Measurements from ENCODE around the gene NCK1.
"Not testable (repeated sequence)": the region's sequence is repeated elsewhere in the genome, so short reads cannot be mapped to it uniquely, and the experiment has no call there.

The NCK1 gene

GRCh38 chr3:136959599-136959998 is 97.6 kb downstream of the NCK1 start:
- no peak overlapping the region for H3K4me3 ChIP-seq (ENCODE audit: low read length)
- H3K4me2 ChIP-seq (ENCODE audit: low read length): no peak overlapping the region

GRCh38 chr3:136960838-136961836 is 99.1 kb downstream of the NCK1 start:
- H3K4me1 ChIP-seq (ENCODE audit: control insufficient read depth, low read length): no peaks in the 10 kb centered on the region
- no peak overlapping the region for H3K4me2 ChIP-seq (ENCODE audit: low read length)
- no peaks in the 10 kb centered on the region for H3K79me2 ChIP-seq (ENCODE audit: control insufficient read depth, low read length)
- no peaks in the 10 kb centered on the region for H4K20me1 ChIP-seq (ENCODE audit: control insufficient read depth, insufficient read depth, low read depth, low read length)
- TF ChIP-seq EZH2phosphoT487 (IDR thresholded peaks at IDR 0.05; ENCODE audit: borderline replicate concordance, low read length) (no peak), CTCF (IDR thresholded peaks at IDR 0.05; ENCODE audit: low read depth, low read length, poor library complexity, severe bottlenecking) (no peak)
- peaks cover 3% of the 10 kb centered on the region; the same call in 1 of the 2 replicates for H3F3A ChIP-seq (ENCODE audit: control insufficient read depth, insufficient read depth)
- no peaks in the 10 kb centered on the region for H3K36me3 ChIP-seq (ENCODE audit: control insufficient read depth, low read length)
- no peak overlapping the region for H3K4me3 ChIP-seq (ENCODE audit: low read length)
- H3K27ac ChIP-seq (ENCODE audit: low read depth, low read length): no peak overlapping the region
- H3K27me3 ChIP-seq (ENCODE audit: control insufficient read depth, low read length): no peaks in the 10 kb centered on the region
- no peaks in the 10 kb centered on the region for H3K9me2 ChIP-seq (replicated peaks; ENCODE audit: control insufficient read depth, low read length)
- H3K9me3 ChIP-seq (ENCODE audit: control insufficient read depth, insufficient read depth, low read length): no peaks in the 10 kb centered on the region

More at GRCh38 chr3:136959599-136959998, 97.6 kb downstream of the NCK1 start:
- Histone ChIP-seq H3K27ac (ENCODE audit: low read depth, low read length) (no peak overlapping the region), H3K9me3 (ENCODE audit: control insufficient read depth, insufficient read depth, low read length) (no peaks in the 10 kb centered on the region), H3K4me1 (ENCODE audit: control insufficient read depth, low read length) (no peaks in the 10 kb centered on the region), H3K36me3 (ENCODE audit: control insufficient read depth, low read length) (no peaks in the 10 kb centered on the region), H3K27me3 (ENCODE audit: control insufficient read depth, low read length) (no peaks in the 10 kb centered on the region), H3K79me2 (ENCODE audit: control insufficient read depth, low read length) (no peaks in the 10 kb centered on the region), H4K20me1 (ENCODE audit: control insufficient read depth, insufficient read depth, low read depth, low read length) (no peaks in the 10 kb centered on the region), H3F3A (ENCODE audit: control insufficient read depth, insufficient read depth) (peaks cover 3% of the 10 kb centered on the region; the same call in 1 of the 2 replicates), H3K9me2 (replicated peaks; ENCODE audit: control insufficient read depth, low read length) (no peaks in the 10 kb centered on the region)
- TF ChIP-seq EZH2phosphoT487 (IDR thresholded peaks at IDR 0.05; ENCODE audit: borderline replicate concordance, low read length) (no peak), CTCF (IDR thresholded peaks at IDR 0.05; ENCODE audit: low read depth, low read length, poor library complexity, severe bottlenecking) (no peak)

DNA sequence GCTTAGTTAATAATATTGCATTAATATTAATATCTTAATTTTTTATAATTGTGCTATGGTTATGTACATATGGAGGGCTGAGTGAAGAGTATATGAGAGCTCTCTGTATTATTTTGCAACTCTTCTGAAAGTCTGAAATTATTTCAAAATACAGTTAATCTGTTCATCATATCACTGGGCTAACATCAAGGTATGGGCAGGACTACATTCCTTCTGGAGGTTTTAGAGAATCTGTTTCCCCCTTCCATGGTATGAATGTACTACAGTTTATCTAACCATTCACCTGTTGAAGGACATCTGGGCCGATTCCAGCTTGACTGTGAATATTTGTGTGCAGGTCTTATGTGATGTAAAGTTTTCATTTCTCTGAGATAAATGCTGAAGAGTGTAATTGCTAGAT is 100.9 kb downstream of the NCK1 start:
- H4K20me1 ChIP-seq (ENCODE audit: control insufficient read depth, insufficient read depth, low read depth, low read length): no peaks in the 10 kb centered on the region
- H3F3A ChIP-seq (ENCODE audit: control insufficient read depth, insufficient read depth): peaks cover 3% of the 10 kb centered on the region; the same call in 1 of the 2 replicates
- H3K9me3 ChIP-seq (ENCODE audit: control insufficient read depth, insufficient read depth, low read length): no peaks in the 10 kb centered on the region
- no peaks in the 10 kb centered on the region for H3K4me1 ChIP-seq (ENCODE audit: control insufficient read depth, low read length)
- H3K27me3 ChIP-seq (ENCODE audit: control insufficient read depth, low read length): no peaks in the 10 kb centered on the region
- no peaks in the 10 kb centered on the region for H3K9me2 ChIP-seq (replicated peaks; ENCODE audit: control insufficient read depth, low read length)
- H3K4me3 ChIP-seq (ENCODE audit: low read length): no peak overlapping the region
- no peak overlapping the region for H3K27ac ChIP-seq (ENCODE audit: low read depth, low read length)
- no peaks in the 10 kb centered on the region for H3K79me2 ChIP-seq (ENCODE audit: control insufficient read depth, low read length)
- no peaks in the 10 kb centered on the region for H3K36me3 ChIP-seq (ENCODE audit: control insufficient read depth, low read length)
- TF ChIP-seq EZH2phosphoT487 (IDR thresholded peaks at IDR 0.05; ENCODE audit: borderline replicate concordance, low read length) (no peak), CTCF (IDR thresholded peaks at IDR 0.05; ENCODE audit: low read depth, low read length, poor library complexity, severe bottlenecking) (no peak)
- H3K4me2 ChIP-seq (ENCODE audit: low read length): no peak overlapping the region

DNA sequence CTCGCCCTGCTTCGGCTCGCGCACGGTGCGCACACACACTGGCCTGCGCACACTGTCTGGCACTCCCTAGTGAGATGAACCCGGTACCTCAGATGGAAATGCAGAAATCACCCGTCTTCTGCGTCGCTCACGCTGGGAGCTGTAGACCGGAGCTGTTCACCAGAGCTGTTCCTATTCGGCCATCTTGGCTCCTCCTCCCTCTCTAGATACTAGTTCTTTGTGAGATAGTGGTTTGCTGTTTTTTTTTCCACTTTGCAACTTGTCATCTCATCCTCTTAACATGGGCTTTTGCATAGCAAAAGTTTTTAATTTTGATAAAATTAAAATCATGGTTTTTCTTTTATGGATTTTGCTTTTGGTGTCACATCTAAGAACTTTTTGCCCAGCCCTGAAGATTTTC is 107.5 kb downstream of the NCK1 start:
- H4K20me1 ChIP-seq (ENCODE audit: control insufficient read depth, insufficient read depth, low read depth, low read length); H3K9me2 ChIP-seq (replicated peaks; ENCODE audit: control insufficient read depth, low read length); H3K4me2 ChIP-seq (ENCODE audit: low read length); H3K36me3 ChIP-seq (ENCODE audit: control insufficient read depth, low read length); H3K9me3 ChIP-seq (ENCODE audit: control insufficient read depth, insufficient read depth, low read length); H3K4me1 ChIP-seq (ENCODE audit: control insufficient read depth, low read length); H3K27ac ChIP-seq (ENCODE audit: low read depth, low read length); H3K27me3 ChIP-seq (ENCODE audit: control insufficient read depth, low read length); H3F3A ChIP-seq (ENCODE audit: control insufficient read depth, insufficient read depth); H3K79me2 ChIP-seq (ENCODE audit: control insufficient read depth, low read length); H3K4me3 ChIP-seq (ENCODE audit: low read length): not testable (repeated sequence)
